Measurements from ENCODE around the gene MPND.
A peak's percentile ranks its signal among the peaks of the same experiment; 100 is the strongest.

The MPND gene

DNA sequence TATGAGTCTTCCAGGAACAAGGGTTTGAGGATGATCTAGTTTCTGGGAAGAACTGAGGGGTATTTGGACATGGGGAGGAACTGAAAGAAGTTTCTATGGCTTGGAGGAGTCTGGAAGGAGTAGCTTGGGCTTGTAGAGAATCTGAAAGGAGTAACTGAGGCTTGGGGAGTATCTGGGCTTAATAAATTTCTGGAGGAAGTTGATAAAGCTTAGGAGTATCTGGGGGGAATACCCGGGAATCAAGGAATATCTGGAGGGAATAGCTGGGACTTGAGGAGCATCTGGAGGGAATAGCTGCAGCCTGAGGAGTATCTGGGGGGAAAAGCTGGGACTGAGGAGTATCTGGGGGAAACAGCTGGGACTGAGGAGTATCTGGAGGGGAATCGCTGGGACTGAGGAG is 22.9 kb upstream of the MPND start:
- peaks cover 24% of the 10 kb centered on the region for H3K36me3 ChIP-seq (ENCODE audit: control insufficient read depth, insufficient read depth, low read length)
- no peak overlapping the region for H3K27ac ChIP-seq (ENCODE audit: insufficient read depth, low read depth, low read length, poor library complexity, severe bottlenecking)
- H3K9me3 ChIP-seq (ENCODE audit: control insufficient read depth, low read length), result peaks cover 3% of the 10 kb centered on the region
- H3K27me3 ChIP-seq (ENCODE audit: control insufficient read depth, insufficient read depth, low read length, poor library complexity, severe bottlenecking), result no peaks in the 10 kb centered on the region
- H3K4me1 ChIP-seq (ENCODE audit: control insufficient read depth, insufficient read depth, low read length), result no peaks in the 10 kb centered on the region
- no peak overlapping the region for H3K4me3 ChIP-seq (ENCODE audit: insufficient read depth, low read depth, low read length)
- WGBS, 2 experiments, result 94 to 97% methylated on average over 2 of the region's 2 CpGs

DNA sequence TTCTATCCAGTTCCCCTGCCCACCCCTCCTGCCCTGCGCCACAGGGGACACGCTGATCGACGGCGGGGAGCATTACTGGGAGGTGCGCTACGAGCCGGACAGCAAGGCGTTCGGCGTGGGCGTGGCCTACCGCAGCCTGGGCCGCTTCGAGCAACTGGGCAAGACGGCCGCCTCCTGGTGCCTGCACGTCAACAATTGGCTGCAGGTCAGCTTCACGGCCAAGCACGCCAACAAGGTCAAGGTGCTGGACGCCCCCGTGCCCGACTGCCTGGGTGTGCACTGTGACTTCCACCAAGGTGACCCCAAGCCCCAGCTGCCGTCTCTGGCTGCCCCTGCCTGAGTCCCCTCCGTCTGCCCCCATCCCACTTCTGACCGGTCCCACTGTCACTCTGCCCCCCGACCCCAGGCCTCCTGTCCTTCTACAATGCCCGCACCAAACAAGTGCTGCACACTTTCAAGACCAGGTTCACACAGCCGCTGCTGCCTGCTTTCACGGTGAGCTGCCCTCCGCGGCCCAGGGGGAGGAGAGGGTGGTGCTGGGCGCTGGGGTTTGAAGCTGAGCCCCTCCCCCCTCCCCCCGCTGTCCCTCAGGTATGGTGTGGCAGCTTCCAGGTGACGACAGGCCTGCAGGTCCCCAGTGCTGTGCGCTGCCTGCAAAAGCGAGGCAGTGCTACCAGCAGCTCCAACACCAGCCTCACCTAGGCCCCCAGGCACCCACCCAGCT is 20.3 kb upstream of the MPND start:
- Histone ChIP-seq H3K27me3 (ENCODE audit: control insufficient read depth, insufficient read depth, low read length, poor library complexity, severe bottlenecking) (peaks cover 18% of the 10 kb centered on the region), H3K4me3 (ENCODE audit: insufficient read depth, low read depth, low read length) (no peak overlapping the region), H3K9me3 (ENCODE audit: control insufficient read depth, low read length) (peaks cover 3% of the 10 kb centered on the region), H3K4me1 (ENCODE audit: control insufficient read depth, insufficient read depth, low read length) (no peaks in the 10 kb centered on the region), H3K27ac (ENCODE audit: insufficient read depth, low read depth, low read length, poor library complexity, severe bottlenecking) (no peak overlapping the region), H3K36me3 (ENCODE audit: control insufficient read depth, insufficient read depth, low read length) (peaks cover 11% of the 10 kb centered on the region)
- 92 to 94% methylated on average over 36 to 37 of the region's 37 CpGs for WGBS, 2 experiments

DNA sequence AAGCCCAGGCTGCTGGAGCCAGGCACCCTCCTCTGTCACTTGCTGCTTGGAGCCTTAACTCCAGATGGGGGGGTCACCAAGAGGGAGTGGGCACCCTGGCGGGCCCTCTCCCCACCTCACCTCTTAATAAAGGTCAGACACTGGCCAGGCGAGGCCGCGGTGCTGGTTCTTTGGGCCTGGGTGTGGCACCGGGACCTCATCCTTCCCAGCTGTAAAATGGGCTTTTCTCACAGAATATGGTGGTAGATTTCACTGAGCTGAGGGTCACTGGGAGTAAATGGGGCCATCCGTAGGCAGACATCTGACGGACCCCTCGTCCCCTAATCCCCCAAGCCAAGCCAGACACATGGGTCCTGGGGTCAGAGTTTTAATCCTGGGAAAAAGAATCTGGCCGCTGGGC is 19.7 kb upstream of the MPND start:
- peaks cover 5% of the 10 kb centered on the region for H3K36me3 ChIP-seq (ENCODE audit: control insufficient read depth, insufficient read depth, low read length)
- WGBS, 2 experiments, result 95 to 96% methylated on average over 9 of the region's 9 CpGs
- H3K9me3 ChIP-seq (ENCODE audit: control insufficient read depth, low read length), result peaks cover 3% of the 10 kb centered on the region
- H3K27ac ChIP-seq (ENCODE audit: insufficient read depth, low read depth, low read length, poor library complexity, severe bottlenecking), result no peak overlapping the region
- H3K4me3 ChIP-seq (ENCODE audit: insufficient read depth, low read depth, low read length), result no peak overlapping the region
- H3K27me3 ChIP-seq (ENCODE audit: control insufficient read depth, insufficient read depth, low read length, poor library complexity, severe bottlenecking), result peaks cover 18% of the 10 kb centered on the region
- H3K4me1 ChIP-seq (ENCODE audit: control insufficient read depth, insufficient read depth, low read length), result no peaks in the 10 kb centered on the region

DNA sequence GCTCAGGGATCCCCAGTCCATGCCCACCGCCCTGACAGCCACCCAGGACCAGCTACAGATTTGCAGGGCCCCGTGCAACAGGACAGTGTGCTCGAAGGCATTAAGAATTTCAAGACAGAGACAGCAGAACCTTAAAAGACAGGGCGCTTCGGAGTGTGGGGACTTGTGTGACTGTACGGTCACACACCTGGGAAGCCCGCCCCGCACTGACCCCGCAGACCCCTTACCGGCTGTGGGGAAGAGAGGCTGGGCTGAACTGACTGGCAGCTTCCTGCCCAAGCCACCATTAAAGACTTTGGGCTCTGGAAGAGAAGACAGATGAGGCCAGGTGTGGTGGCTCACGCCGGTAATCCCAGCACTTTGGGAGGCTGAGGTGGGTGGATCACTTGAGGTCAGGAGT is 19.1 kb upstream of the MPND start:
- Histone ChIP-seq H3K27ac (ENCODE audit: insufficient read depth, low read depth, low read length, poor library complexity, severe bottlenecking) (no peak overlapping the region), H3K4me1 (ENCODE audit: control insufficient read depth, insufficient read depth, low read length) (peaks cover 2% of the 10 kb centered on the region), H3K9me3 (ENCODE audit: control insufficient read depth, low read length) (no peaks in the 10 kb centered on the region), H3K27me3 (ENCODE audit: control insufficient read depth, insufficient read depth, low read length, poor library complexity, severe bottlenecking) (peaks cover 18% of the 10 kb centered on the region), H3K36me3 (ENCODE audit: control insufficient read depth, insufficient read depth, low read length) (no peaks in the 10 kb centered on the region), H3K4me3 (ENCODE audit: insufficient read depth, low read depth, low read length) (no peak overlapping the region)
- WGBS, 2 experiments, result 95% methylated on average over 12 of the region's 12 CpGs

DNA sequence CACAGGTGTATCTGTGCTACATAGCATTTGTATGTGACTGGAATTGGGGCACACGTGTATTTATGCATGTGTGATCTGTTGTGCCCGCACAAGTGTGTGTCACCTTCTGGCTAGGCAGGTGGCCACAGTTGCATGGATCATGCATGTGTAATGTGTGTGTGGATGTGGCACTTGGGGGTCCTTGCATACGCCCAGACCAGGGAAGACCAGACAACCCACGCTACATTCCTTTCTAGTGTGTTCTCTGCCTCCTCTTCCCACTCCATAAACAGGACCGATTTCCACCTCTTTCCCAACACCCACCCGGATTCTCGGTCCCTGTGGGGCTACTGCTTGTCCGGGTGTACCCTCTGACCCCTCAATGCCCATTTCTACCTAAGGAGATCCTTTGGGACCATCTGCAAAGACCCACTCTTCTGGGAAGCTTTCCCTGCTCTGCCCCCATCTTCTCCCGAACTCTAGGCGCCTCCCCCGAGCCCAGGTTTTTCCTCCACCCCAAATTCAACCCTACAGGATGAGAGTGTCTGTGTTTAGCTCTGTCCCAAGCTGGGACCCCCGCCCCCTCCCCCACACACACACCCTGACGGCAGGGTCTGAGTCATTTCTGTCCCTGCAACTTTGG is 17.0 kb upstream of the MPND start:
- H3K9me3 ChIP-seq (ENCODE audit: control insufficient read depth, low read length), result no peaks in the 10 kb centered on the region
- no peak overlapping the region for H3K27ac ChIP-seq (ENCODE audit: insufficient read depth, low read depth, low read length, poor library complexity, severe bottlenecking)
- peak overlapping the region; percentile 26 for H3K4me3 ChIP-seq (ENCODE audit: insufficient read depth, low read depth, low read length)
- no peaks in the 10 kb centered on the region for H3K36me3 ChIP-seq (ENCODE audit: control insufficient read depth, insufficient read depth, low read length)
- peaks cover 3% of the 10 kb centered on the region for H3K4me1 ChIP-seq (ENCODE audit: control insufficient read depth, insufficient read depth, low read length)
- 64 to 67% methylated on average over 13 of the region's 13 CpGs for whole genome bisulfite sequencing, 2 experiments
- peaks cover 18% of the 10 kb centered on the region for H3K27me3 ChIP-seq (ENCODE audit: control insufficient read depth, insufficient read depth, low read length, poor library complexity, severe bottlenecking)

DNA sequence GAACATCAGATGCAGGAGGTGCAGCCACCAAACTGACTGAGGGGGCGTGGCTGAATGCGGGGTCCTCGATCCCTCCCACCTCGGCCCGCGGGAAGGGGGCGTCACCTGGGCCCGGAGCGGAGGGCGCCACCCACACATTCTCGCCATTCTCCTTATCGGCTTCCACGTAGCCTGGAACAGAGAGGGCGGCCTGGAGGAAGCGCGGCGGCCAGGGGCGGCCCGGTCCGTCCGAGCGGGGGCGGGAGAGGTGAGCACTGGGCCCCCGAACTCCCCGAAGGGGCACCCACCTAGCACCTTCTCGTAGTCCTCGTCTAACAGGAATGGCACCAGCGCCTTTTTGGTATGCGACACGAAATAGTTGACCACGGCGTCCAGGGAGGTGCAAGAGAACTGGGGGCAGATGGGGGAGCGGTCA is 16.5 kb upstream of the MPND start:
- Histone ChIP-seq H3K4me3 (ENCODE audit: insufficient read depth, low read depth, low read length) (peak overlapping the region; percentile 26), H3K36me3 (ENCODE audit: control insufficient read depth, insufficient read depth, low read length) (no peaks in the 10 kb centered on the region), H3K9me3 (ENCODE audit: control insufficient read depth, low read length) (no peaks in the 10 kb centered on the region), H3K4me1 (ENCODE audit: control insufficient read depth, insufficient read depth, low read length) (peaks cover 3% of the 10 kb centered on the region), H3K27ac (ENCODE audit: insufficient read depth, low read depth, low read length, poor library complexity, severe bottlenecking) (no peak overlapping the region), H3K27me3 (ENCODE audit: control insufficient read depth, insufficient read depth, low read length, poor library complexity, severe bottlenecking) (peaks cover 18% of the 10 kb centered on the region)
- WGBS, 2 experiments, result 7 to 8% methylated on average over 33 of the region's 33 CpGs

DNA sequence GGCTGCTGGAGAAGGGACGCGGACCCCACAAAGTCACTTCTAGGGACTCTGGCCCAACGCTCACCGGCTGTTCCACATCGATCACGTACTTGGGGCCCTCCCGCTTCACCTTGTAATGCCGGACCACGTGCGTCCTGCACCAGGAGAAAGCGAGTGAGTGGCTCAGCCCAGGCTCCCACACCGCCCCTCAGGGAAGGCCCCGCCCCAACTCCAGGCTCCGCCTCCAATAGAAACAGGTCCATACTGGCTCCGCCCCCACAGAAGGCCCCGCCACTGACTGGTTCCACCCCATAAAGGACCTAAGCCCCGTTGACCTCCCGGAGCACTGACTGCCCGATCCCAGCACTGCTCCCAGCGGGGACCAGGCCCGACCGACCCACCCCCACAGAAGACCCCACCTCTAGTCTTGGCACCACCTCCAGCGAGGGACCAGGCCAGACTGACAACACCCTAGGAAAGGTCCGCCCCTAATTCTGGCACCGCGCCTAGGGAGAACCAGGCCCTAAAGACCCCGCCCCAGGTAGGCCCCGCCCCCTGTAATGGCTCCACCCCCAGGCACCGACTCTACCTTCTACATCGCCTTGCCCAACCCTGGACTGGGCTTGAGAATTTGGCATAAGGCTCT is 16.0 kb upstream of the MPND start:
- no peak overlapping the region for H3K27ac ChIP-seq (ENCODE audit: insufficient read depth, low read depth, low read length, poor library complexity, severe bottlenecking)
- 7 to 9% methylated on average over 30 of the region's 30 CpGs for WGBS, 2 experiments
- H3K36me3 ChIP-seq (ENCODE audit: control insufficient read depth, insufficient read depth, low read length), result no peaks in the 10 kb centered on the region
- peaks cover 3% of the 10 kb centered on the region for H3K4me1 ChIP-seq (ENCODE audit: control insufficient read depth, insufficient read depth, low read length)
- H3K9me3 ChIP-seq (ENCODE audit: control insufficient read depth, low read length), result no peaks in the 10 kb centered on the region
- peak overlapping the region; percentile 26 for H3K4me3 ChIP-seq (ENCODE audit: insufficient read depth, low read depth, low read length)
- H3K27me3 ChIP-seq (ENCODE audit: control insufficient read depth, insufficient read depth, low read length, poor library complexity, severe bottlenecking), result peaks cover 18% of the 10 kb centered on the region

DNA sequence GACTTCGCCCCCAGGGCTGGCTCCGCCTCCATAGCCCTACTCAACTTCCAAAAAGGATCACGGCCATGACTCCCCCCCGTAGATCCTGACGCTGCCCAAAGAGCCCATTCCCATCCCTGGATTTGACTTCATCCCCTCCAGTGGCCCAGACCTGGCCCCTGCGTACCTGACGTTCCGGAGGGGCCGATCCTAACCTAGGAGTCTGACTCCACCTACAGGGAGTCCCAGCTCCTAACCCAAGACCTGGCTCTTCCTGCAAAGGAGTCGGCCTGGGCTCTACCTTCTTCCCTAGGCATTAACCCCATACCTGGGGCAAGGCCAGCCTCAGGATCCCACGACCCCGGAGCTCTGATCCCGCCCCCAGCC is 15.5 kb upstream of the MPND start:
- 19% methylated on average over 13 of the region's 13 CpGs for WGBS, 2 experiments
- Histone ChIP-seq H3K27ac (ENCODE audit: insufficient read depth, low read depth, low read length, poor library complexity, severe bottlenecking) (peak overlapping the region; percentile 67), H3K4me1 (ENCODE audit: control insufficient read depth, insufficient read depth, low read length) (peaks cover 3% of the 10 kb centered on the region), H3K36me3 (ENCODE audit: control insufficient read depth, insufficient read depth, low read length) (no peaks in the 10 kb centered on the region), H3K27me3 (ENCODE audit: control insufficient read depth, insufficient read depth, low read length, poor library complexity, severe bottlenecking) (peaks cover 18% of the 10 kb centered on the region), H3K9me3 (ENCODE audit: control insufficient read depth, low read length) (no peaks in the 10 kb centered on the region), H3K4me3 (ENCODE audit: insufficient read depth, low read depth, low read length) (peak overlapping the region; percentile 21)

DNA sequence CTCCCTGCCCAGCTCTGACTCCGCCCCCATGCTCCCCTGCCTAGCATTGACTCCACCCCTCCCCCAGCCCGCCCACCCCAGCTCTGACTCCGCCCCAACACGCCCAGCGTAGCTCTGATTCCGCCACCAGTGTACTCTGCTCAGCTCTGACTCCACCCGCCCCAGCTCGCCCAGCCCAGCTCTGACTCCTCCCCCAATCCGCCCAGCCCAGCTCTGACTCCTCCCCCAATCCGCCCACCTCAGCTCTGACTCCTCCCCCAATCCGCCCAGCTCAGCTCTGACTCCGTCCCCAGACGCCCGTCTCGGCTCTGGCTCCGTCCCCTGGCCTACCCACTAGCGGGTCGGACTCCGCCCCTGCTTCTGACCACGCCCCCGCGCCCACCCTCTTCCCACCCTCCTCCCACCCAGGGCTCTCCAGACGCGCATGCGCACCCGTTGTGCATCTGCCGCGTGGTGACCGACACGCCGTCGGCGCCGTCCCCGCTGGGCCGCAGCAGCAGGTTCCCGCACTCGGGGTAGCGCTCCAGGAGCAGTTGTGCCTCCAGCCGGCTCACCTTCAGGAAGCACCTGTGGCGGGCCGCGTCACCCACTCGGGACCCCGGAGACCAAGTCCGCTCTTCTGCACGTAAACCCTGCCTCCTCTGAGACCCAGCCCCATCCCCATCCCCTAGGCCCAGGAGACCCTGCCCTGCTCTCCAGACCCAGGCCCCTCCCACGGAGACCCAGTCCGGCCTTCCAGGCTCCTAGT is 14.9 kb upstream of the MPND start:
- 2% methylated on average over 48 of the region's 49 CpGs for WGBS, 2 experiments
- Histone ChIP-seq H3K27ac (ENCODE audit: insufficient read depth, low read depth, low read length, poor library complexity, severe bottlenecking) (no peak overlapping the region), H3K4me3 (ENCODE audit: insufficient read depth, low read depth, low read length) (peak overlapping the region; percentile 56), H3K4me1 (ENCODE audit: control insufficient read depth, insufficient read depth, low read length) (peaks cover 3% of the 10 kb centered on the region), H3K9me3 (ENCODE audit: control insufficient read depth, low read length) (no peaks in the 10 kb centered on the region), H3K36me3 (ENCODE audit: control insufficient read depth, insufficient read depth, low read length) (no peaks in the 10 kb centered on the region), H3K27me3 (ENCODE audit: control insufficient read depth, insufficient read depth, low read length, poor library complexity, severe bottlenecking) (peaks cover 18% of the 10 kb centered on the region)
